OCI-LY1 (cell line): ENCODE data around the gene CXXC5.

Source experiments
- H2AFZ ChIP-seq: fragments of 200-600 bp; sonication (generic), shearing (Covaris generic); 2 replicates; pipeline ENCODE4 v1.6.0; 2014; ENCODE audit warnings: antibody characterized with exemption, mild to moderate bottlenecking, low read length
- H3F3A ChIP-seq: fragments of 200-600 bp; sonication (generic), shearing (Covaris generic); 2 replicates; pipeline ENCODE4 v1.6.0; 2014; ENCODE audit warnings: mild to moderate bottlenecking, antibody characterized with exemption, low read length, moderate library complexity; ENCODE audit not compliant: insufficient read depth
- H3K27ac ChIP-seq: fragments of 200-600 bp; sonication (generic); 2 replicates; pipeline ENCODE4 v1.5.1; 2014; ENCODE audit warnings: low read length, mixed run types, mild to moderate bottlenecking, low read depth; ENCODE audit not compliant: poor library complexity, severe bottlenecking
- H3K27me3 ChIP-seq: fragments of 200-600 bp; sonication (generic); 2 replicates; pipeline ENCODE4 v1.6.0; 2014; ENCODE audit warnings: antibody characterized with exemption, mild to moderate bottlenecking, low read length, moderate library complexity; ENCODE audit not compliant: insufficient read depth
- H3K36me3 ChIP-seq: fragments of 200-600 bp; sonication (generic); 2 replicates; pipeline ENCODE4 v1.6.1; 2014; ENCODE audit warnings: mild to moderate bottlenecking, antibody characterized with exemption, low read length, moderate library complexity, mixed read lengths; ENCODE audit not compliant: insufficient read depth
- H3K4me1 ChIP-seq: fragments of 200-600 bp; sonication (generic); 2 replicates; pipeline ENCODE4 v1.5.1; 2014; ENCODE audit warnings: mild to moderate bottlenecking, low read length, moderate library complexity; ENCODE audit not compliant: insufficient read depth, severe bottlenecking
- H3K4me2 ChIP-seq: fragments of 200-600 bp; sonication (generic), shearing (Covaris generic); 2 replicates; pipeline ENCODE4 v1.6.1; 2014; ENCODE audit warnings: low read length
- H3K4me3 ChIP-seq: fragments of 200-600 bp; sonication (generic); 2 replicates; pipeline ENCODE4 v1.5.1; 2014; ENCODE audit warnings: low read length, low read depth, mild to moderate bottlenecking, mixed read lengths; ENCODE audit not compliant: poor library complexity, severe bottlenecking
- H3K79me2 ChIP-seq: fragments of 200-600 bp; shearing (Covaris generic); 2 replicates; pipeline ENCODE4 v1.6.1; 2016; ENCODE audit warnings: mixed run types, low read length, mixed read lengths; ENCODE audit not compliant: insufficient read depth
- H3K9ac ChIP-seq: fragments of 200-600 bp; sonication (generic), shearing (Covaris generic); 2 replicates; pipeline ENCODE4 v1.6.1; 2014; ENCODE audit warnings: mild to moderate bottlenecking, low read length, mixed read lengths
- H3K9me2 ChIP-seq: fragments of 200-600 bp; sonication (generic), shearing (Covaris generic); 2 replicates; pipeline ENCODE4 v1.6.1; 2014; ENCODE audit warnings: low read depth, mild to moderate bottlenecking, low read length, mixed read lengths
- H3K9me3 ChIP-seq: fragments of 200-600 bp; shearing (Covaris generic); 2 replicates; pipeline ENCODE4 v1.6.1; 2014; ENCODE audit warnings: low read length, mixed read lengths
- H4K20me1 ChIP-seq: fragments of 200-600 bp; sonication (generic), shearing (Covaris generic); 2 replicates; pipeline ENCODE4 v1.6.0; 2016; ENCODE audit warnings: mild to moderate bottlenecking, low read length; ENCODE audit not compliant: insufficient read depth
- CTCF ChIP-seq: fragments of 200-600 bp; sonication (generic), shearing (Covaris generic); IDR thresholded peaks from 2 replicates; pipeline ENCODE4 v1.5.1; 2017; ENCODE audit warnings: mild to moderate bottlenecking, antibody characterized with exemption, low read length, moderate library complexity, mixed read lengths
- EZH2 ChIP-seq: fragments of 200-600 bp; sonication (generic), shearing (Covaris generic); IDR thresholded peaks from 2 replicates; pipeline ENCODE4 v1.8.0; 2017; ENCODE audit warnings: borderline replicate concordance, mixed run types, mild to moderate bottlenecking, antibody characterized with exemption, low read length, moderate library complexity, mixed read lengths

CXXC5 gene

GRCh38 chr5:139635606-139636206 lies 12.4 kb upstream of the CXXC5 start:
- H3F3A ChIP-seq, result 0 out of 2 replicates have a peak, but pooled peaks cover 6% of the 10 kb centered on the region
- H3K36me3 ChIP-seq, result no peaks in the 10 kb centered on the region
- no peaks in the 10 kb centered on the region for H3K79me2 ChIP-seq
- H2AFZ ChIP-seq, result no peak overlapping the region
- no peaks in the 10 kb centered on the region for H3K27me3 ChIP-seq
- no peaks in the 10 kb centered on the region for H3K9me2 ChIP-seq
- peak; percentile 78 for TF ChIP-seq CTCF
- TF ChIP-seq EZH2, result no peak
- H3K4me1 ChIP-seq, result peaks cover 67% of the 10 kb centered on the region
- no peak overlapping the region for H3K4me3 ChIP-seq
- peak overlapping the region; percentile 98 for H3K4me2 ChIP-seq
- H3K9ac ChIP-seq, result peak overlapping the region; percentile 60; the same call in 1 of the 2 replicates
- no peaks in the 10 kb centered on the region for H4K20me1 ChIP-seq
- no peaks in the 10 kb centered on the region for H3K9me3 ChIP-seq
- peak overlapping the region; percentile 98 for H3K27ac ChIP-seq

- H3F3A ChIP-seq, result 0 out of 2 replicates have a peak, but pooled peaks cover 6% of the 10 kb centered on the region
Observed at GRCh38 chr5:139636207-139636792, 11.8 kb upstream of the CXXC5 start.

GRCh38 chr5:139636975-139637408 lies 11.2 kb upstream of the CXXC5 start:
- no peak overlapping the region for H2AFZ ChIP-seq
- peak overlapping the region; percentile 63 for H3K4me3 ChIP-seq
- peak overlapping the region; percentile 75 for H3K9ac ChIP-seq
- H3K9me3 ChIP-seq, result no peaks in the 10 kb centered on the region
- no peaks in the 10 kb centered on the region for H4K20me1 ChIP-seq
- H3F3A ChIP-seq, result 0 out of 2 replicates have a peak, but pooled peaks cover 6% of the 10 kb centered on the region
- H3K27ac ChIP-seq, result peak overlapping the region; percentile 98
- no peaks in the 10 kb centered on the region for H3K36me3 ChIP-seq
- peaks cover 67% of the 10 kb centered on the region for H3K4me1 ChIP-seq
- H3K79me2 ChIP-seq, result no peaks in the 10 kb centered on the region
- peak overlapping the region; percentile 98 for H3K4me2 ChIP-seq
- no peak for TF ChIP-seq EZH2
- no peak for TF ChIP-seq CTCF
- no peaks in the 10 kb centered on the region for H3K9me2 ChIP-seq
- H3K27me3 ChIP-seq, result no peaks in the 10 kb centered on the region

More at GRCh38 chr5:139636207-139636792, 11.8 kb upstream of the CXXC5 start:
- no peaks in the 10 kb centered on the region for H3K9me3 ChIP-seq
- H3K9ac ChIP-seq, result peak overlapping the region; percentile 75; the same call in 1 of the 2 replicates
- peak overlapping the region; percentile 98 for H3K4me2 ChIP-seq
- H3K27me3 ChIP-seq, result no peaks in the 10 kb centered on the region
- H3K4me1 ChIP-seq, result peaks cover 67% of the 10 kb centered on the region
- H3K27ac ChIP-seq, result peak overlapping the region; percentile 98
- H3K4me3 ChIP-seq, result peak overlapping the region; percentile 63
- no peaks in the 10 kb centered on the region for H4K20me1 ChIP-seq
- no peaks in the 10 kb centered on the region for H3K9me2 ChIP-seq
- no peaks in the 10 kb centered on the region for H3K36me3 ChIP-seq
- H2AFZ ChIP-seq, result no peak overlapping the region
- H3K79me2 ChIP-seq, result no peaks in the 10 kb centered on the region
- TF ChIP-seq CTCF (no peak), EZH2 (no peak)
